Measurements from ENCODE around the gene CFAP46.

DNA sequence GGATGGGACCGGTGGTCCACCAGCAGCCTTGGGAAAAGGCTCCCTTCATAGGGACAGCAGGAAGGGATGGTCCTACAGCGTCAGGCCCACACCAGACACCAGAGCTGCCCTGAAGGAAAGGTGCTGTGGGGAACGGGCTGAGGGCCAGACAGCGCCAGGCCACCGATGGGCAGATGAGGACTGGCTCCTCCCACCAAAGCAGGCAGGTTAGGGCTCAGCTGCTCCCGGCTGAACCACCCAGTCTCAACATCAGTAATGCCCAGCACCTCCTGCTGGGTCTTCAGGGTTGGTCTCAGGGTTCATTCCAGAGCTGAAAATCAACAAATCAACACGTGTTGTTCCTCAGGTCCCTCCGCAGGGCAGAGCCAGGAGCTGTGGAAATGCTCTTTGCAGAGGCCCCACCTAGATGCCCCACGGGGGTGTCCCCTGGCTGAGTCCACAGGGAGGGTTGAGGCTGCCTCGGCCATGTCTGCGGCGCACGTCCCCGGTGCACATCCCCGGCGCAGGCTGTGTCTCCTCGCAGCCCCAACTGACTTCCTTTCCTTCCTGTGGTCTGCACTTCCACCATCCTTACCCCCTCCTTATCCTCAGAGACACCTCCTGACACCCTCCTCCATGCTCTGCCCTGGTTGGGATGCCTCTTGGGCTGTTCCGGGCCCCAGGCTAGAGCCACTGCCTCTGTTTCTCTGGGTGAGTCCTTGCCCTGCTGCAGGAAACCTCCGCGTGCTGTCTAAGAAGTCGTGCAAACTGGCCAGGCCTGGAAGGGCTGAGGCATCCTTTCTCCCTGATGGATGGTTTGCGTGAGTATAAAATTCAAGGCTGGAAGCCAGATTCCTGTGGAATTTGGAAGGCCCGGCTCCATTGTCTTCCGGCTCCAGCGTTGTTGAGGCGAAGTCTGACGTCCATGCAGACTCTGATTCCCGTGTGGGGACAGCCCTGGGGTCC, 32.8 kb upstream of the CFAP46 start:
- TF ChIP-seq, protein P1, sequence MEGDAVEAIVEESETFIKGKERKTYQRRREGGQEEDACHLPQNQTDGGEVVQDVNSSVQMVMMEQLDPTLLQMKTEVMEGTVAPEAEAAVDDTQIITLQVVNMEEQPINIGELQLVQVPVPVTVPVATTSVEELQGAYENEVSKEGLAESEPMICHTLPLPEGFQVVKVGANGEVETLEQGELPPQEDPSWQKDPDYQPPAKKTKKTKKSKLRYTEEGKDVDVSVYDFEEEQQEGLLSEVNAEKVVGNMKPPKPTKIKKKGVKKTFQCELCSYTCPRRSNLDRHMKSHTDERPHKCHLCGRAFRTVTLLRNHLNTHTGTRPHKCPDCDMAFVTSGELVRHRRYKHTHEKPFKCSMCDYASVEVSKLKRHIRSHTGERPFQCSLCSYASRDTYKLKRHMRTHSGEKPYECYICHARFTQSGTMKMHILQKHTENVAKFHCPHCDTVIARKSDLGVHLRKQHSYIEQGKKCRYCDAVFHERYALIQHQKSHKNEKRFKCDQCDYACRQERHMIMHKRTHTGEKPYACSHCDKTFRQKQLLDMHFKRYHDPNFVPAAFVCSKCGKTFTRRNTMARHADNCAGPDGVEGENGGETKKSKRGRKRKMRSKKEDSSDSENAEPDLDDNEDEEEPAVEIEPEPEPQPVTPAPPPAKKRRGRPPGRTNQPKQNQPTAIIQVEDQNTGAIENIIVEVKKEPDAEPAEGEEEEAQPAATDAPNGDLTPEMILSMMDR (conservative IDR thresholded peaks at IDR 0.05; ENCODE audit: low read depth in 2 of 2): no peak
- TF ChIP-seq, protein P2, sequence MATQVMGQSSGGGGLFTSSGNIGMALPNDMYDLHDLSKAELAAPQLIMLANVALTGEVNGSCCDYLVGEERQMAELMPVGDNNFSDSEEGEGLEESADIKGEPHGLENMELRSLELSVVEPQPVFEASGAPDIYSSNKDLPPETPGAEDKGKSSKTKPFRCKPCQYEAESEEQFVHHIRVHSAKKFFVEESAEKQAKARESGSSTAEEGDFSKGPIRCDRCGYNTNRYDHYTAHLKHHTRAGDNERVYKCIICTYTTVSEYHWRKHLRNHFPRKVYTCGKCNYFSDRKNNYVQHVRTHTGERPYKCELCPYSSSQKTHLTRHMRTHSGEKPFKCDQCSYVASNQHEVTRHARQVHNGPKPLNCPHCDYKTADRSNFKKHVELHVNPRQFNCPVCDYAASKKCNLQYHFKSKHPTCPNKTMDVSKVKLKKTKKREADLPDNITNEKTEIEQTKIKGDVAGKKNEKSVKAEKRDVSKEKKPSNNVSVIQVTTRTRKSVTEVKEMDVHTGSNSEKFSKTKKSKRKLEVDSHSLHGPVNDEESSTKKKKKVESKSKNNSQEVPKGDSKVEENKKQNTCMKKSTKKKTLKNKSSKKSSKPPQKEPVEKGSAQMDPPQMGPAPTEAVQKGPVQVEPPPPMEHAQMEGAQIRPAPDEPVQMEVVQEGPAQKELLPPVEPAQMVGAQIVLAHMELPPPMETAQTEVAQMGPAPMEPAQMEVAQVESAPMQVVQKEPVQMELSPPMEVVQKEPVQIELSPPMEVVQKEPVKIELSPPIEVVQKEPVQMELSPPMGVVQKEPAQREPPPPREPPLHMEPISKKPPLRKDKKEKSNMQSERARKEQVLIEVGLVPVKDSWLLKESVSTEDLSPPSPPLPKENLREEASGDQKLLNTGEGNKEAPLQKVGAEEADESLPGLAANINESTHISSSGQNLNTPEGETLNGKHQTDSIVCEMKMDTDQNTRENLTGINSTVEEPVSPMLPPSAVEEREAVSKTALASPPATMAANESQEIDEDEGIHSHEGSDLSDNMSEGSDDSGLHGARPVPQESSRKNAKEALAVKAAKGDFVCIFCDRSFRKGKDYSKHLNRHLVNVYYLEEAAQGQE (IDR thresholded peaks at IDR 0.05; ENCODE audit: unreplicated experiment): no peak
- TF ChIP-seq EZH2phosphoT487 (IDR thresholded peaks at IDR 0.05; ENCODE audit: unreplicated experiment): no peak
- TF ChIP-seq EZH2 (IDR thresholded peaks at IDR 0.05; ENCODE audit: low read depth, unreplicated experiment): no peak
- no peak for TF ChIP-seq POLR2AphosphoS5 (IDR thresholded peaks at IDR 0.05; ENCODE audit: low read depth)
- no peak for TF ChIP-seq ZNF331 (CRISPR knock-in tag; IDR thresholded peaks at IDR 0.05; ENCODE audit: low read depth)
- no peak for TF ChIP-seq CREB1 (CRISPR knock-in tag; IDR thresholded peaks at IDR 0.05; ENCODE audit: low read depth)
- TF ChIP-seq, protein P3, sequence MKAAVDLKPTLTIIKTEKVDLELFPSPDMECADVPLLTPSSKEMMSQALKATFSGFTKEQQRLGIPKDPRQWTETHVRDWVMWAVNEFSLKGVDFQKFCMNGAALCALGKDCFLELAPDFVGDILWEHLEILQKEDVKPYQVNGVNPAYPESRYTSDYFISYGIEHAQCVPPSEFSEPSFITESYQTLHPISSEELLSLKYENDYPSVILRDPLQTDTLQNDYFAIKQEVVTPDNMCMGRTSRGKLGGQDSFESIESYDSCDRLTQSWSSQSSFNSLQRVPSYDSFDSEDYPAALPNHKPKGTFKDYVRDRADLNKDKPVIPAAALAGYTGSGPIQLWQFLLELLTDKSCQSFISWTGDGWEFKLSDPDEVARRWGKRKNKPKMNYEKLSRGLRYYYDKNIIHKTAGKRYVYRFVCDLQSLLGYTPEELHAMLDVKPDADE (IDR thresholded peaks at IDR 0.05): no peak
- TF ChIP-seq STAT1 (IDR thresholded peaks at IDR 0.05; ENCODE audit: unreplicated experiment): no peak
- TF ChIP-seq, protein P4, sequence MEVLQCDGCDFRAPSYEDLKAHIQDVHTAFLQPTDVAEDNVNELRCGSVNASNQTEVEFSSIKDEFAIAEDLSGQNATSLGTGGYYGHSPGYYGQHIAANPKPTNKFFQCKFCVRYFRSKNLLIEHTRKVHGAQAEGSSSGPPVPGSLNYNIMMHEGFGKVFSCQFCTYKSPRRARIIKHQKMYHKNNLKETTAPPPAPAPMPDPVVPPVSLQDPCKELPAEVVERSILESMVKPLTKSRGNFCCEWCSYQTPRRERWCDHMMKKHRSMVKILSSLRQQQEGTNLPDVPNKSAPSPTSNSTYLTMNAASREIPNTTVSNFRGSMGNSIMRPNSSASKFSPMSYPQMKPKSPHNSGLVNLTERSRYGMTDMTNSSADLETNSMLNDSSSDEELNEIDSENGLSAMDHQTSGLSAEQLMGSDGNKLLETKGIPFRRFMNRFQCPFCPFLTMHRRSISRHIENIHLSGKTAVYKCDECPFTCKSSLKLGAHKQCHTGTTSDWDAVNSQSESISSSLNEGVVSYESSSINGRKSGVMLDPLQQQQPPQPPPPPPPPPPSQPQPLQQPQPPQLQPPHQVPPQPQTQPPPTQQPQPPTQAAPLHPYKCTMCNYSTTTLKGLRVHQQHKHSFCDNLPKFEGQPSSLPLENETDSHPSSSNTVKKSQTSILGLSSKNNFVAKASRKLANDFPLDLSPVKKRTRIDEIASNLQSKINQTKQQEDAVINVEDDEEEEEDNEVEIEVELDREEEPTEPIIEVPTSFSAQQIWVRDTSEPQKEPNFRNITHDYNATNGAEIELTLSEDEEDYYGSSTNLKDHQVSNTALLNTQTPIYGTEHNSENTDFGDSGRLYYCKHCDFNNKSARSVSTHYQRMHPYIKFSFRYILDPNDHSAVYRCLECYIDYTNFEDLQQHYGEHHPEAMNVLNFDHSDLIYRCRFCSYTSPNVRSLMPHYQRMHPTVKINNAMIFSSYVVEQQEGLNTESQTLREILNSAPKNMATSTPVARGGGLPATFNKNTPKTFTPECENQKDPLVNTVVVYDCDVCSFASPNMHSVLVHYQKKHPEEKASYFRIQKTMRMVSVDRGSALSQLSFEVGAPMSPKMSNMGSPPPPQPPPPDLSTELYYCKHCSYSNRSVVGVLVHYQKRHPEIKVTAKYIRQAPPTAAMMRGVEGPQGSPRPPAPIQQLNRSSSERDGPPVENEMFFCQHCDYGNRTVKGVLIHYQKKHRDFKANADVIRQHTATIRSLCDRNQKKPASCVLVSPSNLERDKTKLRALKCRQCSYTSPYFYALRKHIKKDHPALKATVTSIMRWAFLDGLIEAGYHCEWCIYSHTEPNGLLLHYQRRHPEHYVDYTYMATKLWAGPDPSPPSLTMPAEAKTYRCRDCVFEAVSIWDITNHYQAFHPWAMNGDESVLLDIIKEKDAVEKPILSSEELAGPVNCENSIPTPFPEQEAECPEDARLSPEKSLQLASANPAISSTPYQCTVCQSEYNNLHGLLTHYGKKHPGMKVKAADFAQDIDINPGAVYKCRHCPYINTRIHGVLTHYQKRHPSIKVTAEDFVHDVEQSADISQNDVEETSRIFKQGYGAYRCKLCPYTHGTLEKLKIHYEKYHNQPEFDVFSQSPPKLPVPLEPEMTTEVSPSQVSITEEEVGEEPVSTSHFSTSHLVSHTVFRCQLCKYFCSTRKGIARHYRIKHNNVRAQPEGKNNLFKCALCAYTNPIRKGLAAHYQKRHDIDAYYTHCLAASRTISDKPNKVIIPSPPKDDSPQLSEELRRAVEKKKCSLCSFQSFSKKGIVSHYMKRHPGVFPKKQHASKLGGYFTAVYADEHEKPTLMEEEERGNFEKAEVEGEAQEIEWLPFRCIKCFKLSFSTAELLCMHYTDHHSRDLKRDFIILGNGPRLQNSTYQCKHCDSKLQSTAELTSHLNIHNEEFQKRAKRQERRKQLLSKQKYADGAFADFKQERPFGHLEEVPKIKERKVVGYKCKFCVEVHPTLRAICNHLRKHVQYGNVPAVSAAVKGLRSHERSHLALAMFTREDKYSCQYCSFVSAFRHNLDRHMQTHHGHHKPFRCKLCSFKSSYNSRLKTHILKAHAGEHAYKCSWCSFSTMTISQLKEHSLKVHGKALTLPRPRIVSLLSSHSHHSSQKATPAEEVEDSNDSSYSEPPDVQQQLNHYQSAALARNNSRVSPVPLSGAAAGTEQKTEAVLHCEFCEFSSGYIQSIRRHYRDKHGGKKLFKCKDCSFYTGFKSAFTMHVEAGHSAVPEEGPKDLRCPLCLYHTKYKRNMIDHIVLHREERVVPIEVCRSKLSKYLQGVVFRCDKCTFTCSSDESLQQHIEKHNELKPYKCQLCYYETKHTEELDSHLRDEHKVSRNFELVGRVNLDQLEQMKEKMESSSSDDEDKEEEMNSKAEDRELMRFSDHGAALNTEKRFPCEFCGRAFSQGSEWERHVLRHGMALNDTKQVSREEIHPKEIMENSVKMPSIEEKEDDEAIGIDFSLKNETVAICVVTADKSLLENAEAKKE (CRISPR knock-in tag; IDR thresholded peaks at IDR 0.05): no peak
